HL-60 (cell line): ENCODE measurements around the gene SMO.

Experiments used
- POLR2AphosphoS5 ChIP-seq: IDR thresholded peaks from 2 replicates; pipeline ENCODE4 v1.6.1; 2012; ENCODE audit warnings: low read depth
- TF ChIP-seq, protein P1 (sequence below): IDR thresholded peaks from one replicate; pipeline ENCODE4 v1.5.1; 2011; ENCODE audit warnings: low read length, control low read depth, inconsistent platforms; ENCODE audit not compliant: insufficient read depth

DNA sequence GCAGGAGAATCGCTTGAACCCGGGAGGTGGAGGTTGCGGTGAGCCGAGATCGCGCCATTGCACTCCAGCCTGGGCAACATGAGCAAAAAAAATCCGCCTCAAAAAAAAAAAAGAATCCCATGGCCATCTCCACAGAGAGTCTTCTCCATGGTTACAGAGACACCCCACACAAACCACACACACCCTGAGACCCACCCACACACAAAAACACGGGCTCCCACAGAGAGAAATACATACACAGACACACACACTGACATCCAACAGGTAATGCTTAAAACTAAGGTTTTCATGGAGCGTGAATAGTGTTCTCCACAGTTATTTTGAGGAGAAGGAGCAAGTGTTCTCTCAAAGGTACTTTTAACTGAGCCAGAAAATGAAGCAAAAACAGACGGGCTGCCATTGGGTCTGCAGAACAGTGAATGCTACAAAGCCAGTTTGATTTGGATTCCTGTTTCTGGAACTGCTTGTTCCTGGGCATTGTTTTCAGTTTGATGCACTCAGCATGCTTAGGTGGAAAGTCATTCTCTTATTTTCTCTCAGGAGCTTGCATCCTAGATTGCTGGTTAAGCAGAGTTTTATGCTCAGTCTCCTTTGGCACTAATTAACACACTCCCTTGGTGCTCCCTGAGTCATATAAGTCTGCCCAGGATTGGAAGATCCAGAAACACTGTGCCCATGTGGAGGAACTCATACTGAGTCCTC is 51.8 kb downstream of the SMO start:
- TF ChIP-seq, protein P1, sequence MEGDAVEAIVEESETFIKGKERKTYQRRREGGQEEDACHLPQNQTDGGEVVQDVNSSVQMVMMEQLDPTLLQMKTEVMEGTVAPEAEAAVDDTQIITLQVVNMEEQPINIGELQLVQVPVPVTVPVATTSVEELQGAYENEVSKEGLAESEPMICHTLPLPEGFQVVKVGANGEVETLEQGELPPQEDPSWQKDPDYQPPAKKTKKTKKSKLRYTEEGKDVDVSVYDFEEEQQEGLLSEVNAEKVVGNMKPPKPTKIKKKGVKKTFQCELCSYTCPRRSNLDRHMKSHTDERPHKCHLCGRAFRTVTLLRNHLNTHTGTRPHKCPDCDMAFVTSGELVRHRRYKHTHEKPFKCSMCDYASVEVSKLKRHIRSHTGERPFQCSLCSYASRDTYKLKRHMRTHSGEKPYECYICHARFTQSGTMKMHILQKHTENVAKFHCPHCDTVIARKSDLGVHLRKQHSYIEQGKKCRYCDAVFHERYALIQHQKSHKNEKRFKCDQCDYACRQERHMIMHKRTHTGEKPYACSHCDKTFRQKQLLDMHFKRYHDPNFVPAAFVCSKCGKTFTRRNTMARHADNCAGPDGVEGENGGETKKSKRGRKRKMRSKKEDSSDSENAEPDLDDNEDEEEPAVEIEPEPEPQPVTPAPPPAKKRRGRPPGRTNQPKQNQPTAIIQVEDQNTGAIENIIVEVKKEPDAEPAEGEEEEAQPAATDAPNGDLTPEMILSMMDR, result no peak
- no peak for TF ChIP-seq POLR2AphosphoS5
